Kidney epithelial cell (primary cell): ENCODE data around the gene OR5AL1. TPM values are rescaled to one million over a fixed set of nuclear protein-coding genes. Genes with fewer than 3 reads are reported as not detected.

Experiments used
- DNase-seq: peaks from one replicate; pipeline ENCODE4 v3.0.0-alpha.2; 2010; ENCODE audit warnings: low read depth
- H3K27me3 ChIP-seq: 2 replicates; pipeline ENCODE4 v1.6.0; 2011; ENCODE audit warnings: low read length; ENCODE audit not compliant: control insufficient read depth, insufficient read depth
- H3K36me3 ChIP-seq: 2 replicates; pipeline ENCODE4 v1.5.1; 2011; ENCODE audit warnings: low read length; ENCODE audit not compliant: control insufficient read depth, insufficient read depth
- H3K4me3 ChIP-seq: 2 replicates; pipeline ENCODE4 v1.5.1; 2011; ENCODE audit warnings: low read depth, mild to moderate bottlenecking, control low read depth, low read length
- CTCF ChIP-seq: IDR thresholded peaks from 2 replicates; pipeline ENCODE4 v1.5.1; 2011; ENCODE audit warnings: mild to moderate bottlenecking, moderate library complexity, low read length, control low read depth, inconsistent platforms; ENCODE audit not compliant: insufficient read depth, poor library complexity, severe bottlenecking
- total RNA-seq: library from RNA; depleted of rRNA; stranded (reverse); fragments of >200 nt; gene quantifications from 2 replicates; pipeline ENCODE4 v1.2.3, GENCODE V29; 2015

OR5AL1 gene
- total RNA-seq, 1 donor from 2014 or later: not detected

GRCh38 chr11:56404393-56404792 lies 8.1 kb upstream of the OR5AL1 start:
- TF ChIP-seq CTCF: no peak
- no peaks in the 10 kb centered on the region for H3K27me3 ChIP-seq
- H3K36me3 ChIP-seq: no peaks in the 10 kb centered on the region
- H3K4me3 ChIP-seq: no peak overlapping the region
- DNase-seq: no peak

GRCh38 chr11:56410801-56411200 lies 1.7 kb upstream of the OR5AL1 start:
- Histone ChIP-seq H3K36me3 (no peaks in the 10 kb centered on the region), H3K27me3 (no peaks in the 10 kb centered on the region), H3K4me3 (no peak overlapping the region)
- DNase-seq: no peak
- no peak for TF ChIP-seq CTCF

GRCh38 chr11:56453521-56453920 lies 41.0 kb downstream of the OR5AL1 start:
- TF ChIP-seq CTCF: no peak
- Histone ChIP-seq H3K27me3 (no peaks in the 10 kb centered on the region), H3K4me3 (no peak overlapping the region), H3K36me3 (no peaks in the 10 kb centered on the region)
- DNase-seq: no peak

GRCh38 chr11:56457076-56457475 lies 44.6 kb downstream of the OR5AL1 start:
- no peak for DNase-seq
- Histone ChIP-seq H3K36me3 (no peaks in the 10 kb centered on the region), H3K27me3 (no peaks in the 10 kb centered on the region), H3K4me3 (no peak overlapping the region)
- TF ChIP-seq CTCF: no peak

Other genes starting within 250 kb of the OR5AL1 start
- gene OR5J2, start 236.1 kb upstream of the OR5AL1 start, total RNA-seq: not detected in 2 replicates
- not detected in 2 replicates for gene OR5T2, start 178.4 kb upstream of the OR5AL1 start, total RNA-seq
- gene OR5T3, start 160.4 kb upstream of the OR5AL1 start, total RNA-seq: not detected in 2 replicates
- not detected in 2 replicates for gene OR5T1, start 138.5 kb upstream of the OR5AL1 start, total RNA-seq
- not detected in 2 replicates for gene OR8H1, start 120.4 kb upstream of the OR5AL1 start, total RNA-seq
- not detected in 2 replicates for gene OR8K3, start 97.6 kb upstream of the OR5AL1 start, total RNA-seq
- gene OR8K1, start 66.7 kb upstream of the OR5AL1 start, total RNA-seq: not detected in 2 replicates
- not detected in 2 replicates for gene OR8J1, start 58.4 kb upstream of the OR5AL1 start, total RNA-seq
- gene OR8U1, start 37.1 kb upstream of the OR5AL1 start, total RNA-seq: not detected in 2 replicates
- gene OR5M3, start 60.7 kb downstream of the OR5AL1 start, total RNA-seq: not detected in 2 replicates
- gene OR5M8, start 78.7 kb downstream of the OR5AL1 start, total RNA-seq: not detected in 2 replicates
- gene OR5M11, start 130.6 kb downstream of the OR5AL1 start, total RNA-seq: not detected in 2 replicates
- gene OR5M10, start 165.0 kb downstream of the OR5AL1 start, total RNA-seq: not detected in 2 replicates
- gene OR5M1, start 202.2 kb downstream of the OR5AL1 start, total RNA-seq: 0.21 TPM in 1 of 2 replicates, not detected in the other
- gene OR5AP2, start 229.7 kb downstream of the OR5AL1 start, total RNA-seq: not detected in 2 replicates